AG09309 (cell line): ENCODE results near the gene VENTX.

ENCODE experiments used
- DNase-seq: peaks from one replicate; pipeline ENCODE4 v3.0.0-alpha.2; 2010; ENCODE audit warnings: low read depth
- H3K4me3 ChIP-seq: 2 replicates; pipeline ENCODE4 v1.5.1; 2011; ENCODE audit warnings: mild to moderate bottlenecking, low read depth, low read length, moderate library complexity; ENCODE audit not compliant: control insufficient read depth
- TF ChIP-seq, protein P1 (sequence below): IDR thresholded peaks from 2 replicates; pipeline ENCODE4 v1.5.1; 2011; ENCODE audit warnings: mild to moderate bottlenecking, low read depth, low read length, inconsistent platforms; ENCODE audit not compliant: insufficient read depth, control insufficient read depth; ENCODE audit errors: missing control alignments

VENTX gene

DNA sequence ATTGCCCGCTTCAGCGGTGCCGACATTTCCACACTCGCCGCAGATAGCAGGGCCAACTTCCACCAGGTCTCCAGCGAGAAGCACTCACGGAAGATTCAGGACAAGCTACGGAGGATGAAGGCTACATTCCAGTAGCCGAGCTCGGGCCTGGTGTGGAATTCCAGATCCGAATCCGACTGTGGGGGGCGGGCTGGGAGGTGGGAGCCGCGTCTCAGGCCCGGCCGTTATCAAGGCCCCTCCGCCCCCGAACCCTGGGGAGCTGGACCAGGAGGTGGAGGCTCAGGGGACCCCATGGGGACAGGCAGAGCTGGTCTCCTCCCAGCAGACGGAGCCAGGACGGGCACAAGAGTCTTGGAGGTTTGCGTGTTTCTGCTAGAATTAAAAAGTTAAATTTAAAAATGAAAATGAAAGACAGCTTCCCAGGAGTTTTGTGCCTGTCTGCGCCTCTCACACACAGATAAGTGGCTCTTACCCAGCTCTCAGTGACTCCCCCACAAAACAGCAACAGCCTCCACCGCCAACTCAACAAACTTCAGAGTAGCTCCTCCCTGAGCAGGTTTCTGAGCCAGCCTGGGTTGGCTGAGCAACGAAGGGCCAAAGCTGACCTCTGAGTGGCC, 12.8 kb upstream of the VENTX start:
- H3K4me3 ChIP-seq = no peak overlapping the region
- no peak for DNase-seq

GRCh38 chr10:133225707-133226191, 11.9 kb upstream of the VENTX start:
- no peak for DNase-seq
- TF ChIP-seq, protein P1, sequence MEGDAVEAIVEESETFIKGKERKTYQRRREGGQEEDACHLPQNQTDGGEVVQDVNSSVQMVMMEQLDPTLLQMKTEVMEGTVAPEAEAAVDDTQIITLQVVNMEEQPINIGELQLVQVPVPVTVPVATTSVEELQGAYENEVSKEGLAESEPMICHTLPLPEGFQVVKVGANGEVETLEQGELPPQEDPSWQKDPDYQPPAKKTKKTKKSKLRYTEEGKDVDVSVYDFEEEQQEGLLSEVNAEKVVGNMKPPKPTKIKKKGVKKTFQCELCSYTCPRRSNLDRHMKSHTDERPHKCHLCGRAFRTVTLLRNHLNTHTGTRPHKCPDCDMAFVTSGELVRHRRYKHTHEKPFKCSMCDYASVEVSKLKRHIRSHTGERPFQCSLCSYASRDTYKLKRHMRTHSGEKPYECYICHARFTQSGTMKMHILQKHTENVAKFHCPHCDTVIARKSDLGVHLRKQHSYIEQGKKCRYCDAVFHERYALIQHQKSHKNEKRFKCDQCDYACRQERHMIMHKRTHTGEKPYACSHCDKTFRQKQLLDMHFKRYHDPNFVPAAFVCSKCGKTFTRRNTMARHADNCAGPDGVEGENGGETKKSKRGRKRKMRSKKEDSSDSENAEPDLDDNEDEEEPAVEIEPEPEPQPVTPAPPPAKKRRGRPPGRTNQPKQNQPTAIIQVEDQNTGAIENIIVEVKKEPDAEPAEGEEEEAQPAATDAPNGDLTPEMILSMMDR = no peak
- no peak overlapping the region for H3K4me3 ChIP-seq

More for the DNA sequence above, 12.8 kb upstream of the VENTX start:
- TF ChIP-seq, protein P1 = no peak

GRCh38 chr10:133226251-133226808, 11.3 kb upstream of the VENTX start:
- TF ChIP-seq, protein P1 = no peak
- no peak for DNase-seq
- no peak overlapping the region for H3K4me3 ChIP-seq

- DNase-seq = no peak
- TF ChIP-seq, protein P1 = no peak
- no peak overlapping the region for H3K4me3 ChIP-seq
Observed at GRCh38 chr10:133227256-133227655, 10.4 kb upstream of the VENTX start.

GRCh38 chr10:133229265-133230043, 8.2 kb upstream of the VENTX start:
- no peak for DNase-seq
- no peak overlapping the region for H3K4me3 ChIP-seq
- TF ChIP-seq, protein P1 = no peak

- TF ChIP-seq, protein P1 = no peak
Observed at GRCh38 chr10:133230044-133230361, 7.7 kb upstream of the VENTX start, which contains the start of gene UTF1. Gene UTF1 (plus strand): TSS chr10:133230217. CDS start chr10:133230289, 72 bp downstream.

More at GRCh38 chr10:133230044-133230361, 7.7 kb upstream of the VENTX start, which contains the start of gene UTF1:
- no peak for DNase-seq
- no peak within 1 kb of the TSS for H3K4me3 ChIP-seq
